Astrocyte (in vitro differentiated cells and primary cell): ENCODE measurements around the gene MEIOC. TPM values are rescaled to one million over a fixed set of nuclear protein-coding genes. Genes with fewer than 3 reads are reported as not detected.
A peak's percentile ranks its signal among the peaks of the same experiment; 100 is the strongest.
"Not testable (repeated sequence)": the region's sequence is repeated elsewhere in the genome, so short reads cannot be mapped to it uniquely, and the experiment has no call there.

ENCODE experiments used
- DNase-seq: peaks from one replicate; pipeline ENCODE4 v3.0.0-alpha.2; 2010; ENCODE audit warnings: low read depth
- FAIRE-seq: peaks from 2 replicates; lab custom pipeline; 2011; peaks lifted over from hg19 to GRCh38; lab: Jason Lieb, UNC
- H2AFZ ChIP-seq: 2 replicates; pipeline ENCODE4 v1.6.0; 2012; ENCODE audit warnings: low read depth, low read length, inconsistent platforms
- H3K27ac ChIP-seq: 2 replicates; pipeline ENCODE4 v1.5.1; 2011; ENCODE audit warnings: low read depth, low read length, inconsistent platforms
- H3K27me3 ChIP-seq: 2 replicates; pipeline ENCODE4 v1.6.0; 2011; ENCODE audit warnings: low read length, inconsistent platforms; ENCODE audit not compliant: insufficient read depth
- H3K36me3 ChIP-seq: 2 replicates; pipeline ENCODE4 v1.5.1; 2011; ENCODE audit warnings: low read length, inconsistent platforms; ENCODE audit not compliant: insufficient read depth
- H3K4me1 ChIP-seq: 2 replicates; pipeline ENCODE4 v1.5.1; 2011; ENCODE audit warnings: low read length, inconsistent platforms; ENCODE audit not compliant: insufficient read depth
- H3K4me2 ChIP-seq: 2 replicates; pipeline ENCODE4 v1.6.0; 2012; ENCODE audit warnings: low read length, inconsistent platforms
- H3K4me3 ChIP-seq: 2 replicates; pipeline ENCODE4 v1.5.1; 2011; ENCODE audit warnings: low read depth, mild to moderate bottlenecking, low read length, inconsistent platforms; ENCODE audit not compliant: insufficient read depth
- H3K79me2 ChIP-seq: 2 replicates; pipeline ENCODE4 v1.6.0; 2012; ENCODE audit warnings: mild to moderate bottlenecking, low read length, inconsistent platforms; ENCODE audit not compliant: insufficient read depth
- H3K9ac ChIP-seq: 2 replicates; pipeline ENCODE4 v1.6.0; 2012; ENCODE audit warnings: mild to moderate bottlenecking, low read length, inconsistent platforms
- H3K9me3 ChIP-seq: 2 replicates; pipeline ENCODE4 v1.5.1; 2012; ENCODE audit warnings: low read depth, mild to moderate bottlenecking, low read length, inconsistent platforms; ENCODE audit not compliant: insufficient read depth
- H4K20me1 ChIP-seq: 2 replicates; pipeline ENCODE4 v1.6.0; 2012; ENCODE audit warnings: low read length, inconsistent platforms; ENCODE audit not compliant: insufficient read depth
- H3K27ac Mint-ChIP-seq: one replicate; pipeline ENCODE4 v1.8.0; 2021; ENCODE audit warnings: mild to moderate bottlenecking, mixed read lengths; ENCODE audit not compliant: unreplicated experiment
- H3K27me3 Mint-ChIP-seq: one replicate; pipeline ENCODE4 v1.8.0; 2021; ENCODE audit warnings: low read depth, mixed read lengths; ENCODE audit not compliant: unreplicated experiment
- H3K36me3 Mint-ChIP-seq: one replicate; pipeline ENCODE4 v1.8.0; 2021; ENCODE audit warnings: low read depth, mixed read lengths; ENCODE audit not compliant: unreplicated experiment
- H3K4me1 Mint-ChIP-seq: one replicate; pipeline ENCODE4 v1.8.0; 2021; ENCODE audit warnings: low read depth, mixed read lengths; ENCODE audit not compliant: unreplicated experiment
- H3K4me3 Mint-ChIP-seq: one replicate; pipeline ENCODE4 v1.8.0; 2021; ENCODE audit warnings: mild to moderate bottlenecking, moderate library complexity, mixed read lengths; ENCODE audit not compliant: unreplicated experiment
- H3K9me3 Mint-ChIP-seq: one replicate; pipeline ENCODE4 v1.8.0; 2021; ENCODE audit warnings: mild to moderate bottlenecking, mixed read lengths; ENCODE audit not compliant: unreplicated experiment
- CTCF ChIP-seq: IDR thresholded peaks from 2 replicates; pipeline ENCODE4 v1.5.1; 2011; ENCODE audit warnings: low read depth, mild to moderate bottlenecking, inconsistent platforms, low read length, moderate library complexity; ENCODE audit not compliant: insufficient read depth
- EZH2 ChIP-seq: IDR thresholded peaks from 2 replicates; pipeline ENCODE4 v1.6.1; 2012; ENCODE audit warnings: mild to moderate bottlenecking, low read length, inconsistent platforms; ENCODE audit not compliant: insufficient read depth
- total RNA-seq: library from RNA; stranded (reverse); gene quantifications from 2 replicates; pipeline ENCODE4 v1.2.1, GENCODE V29; 2021

Gene MEIOC
- total RNA-seq, 1 donor from 2014 or later = 0.45 TPM

GRCh38 chr17:44673893-44674292 is 17.6 kb downstream of the MEIOC start:
- no peak for TF ChIP-seq EZH2
- no peak for TF ChIP-seq CTCF
- Mint-ChIP-seq H3K27me3 (no peaks in the 10 kb centered on the region), H3K4me1 (no peaks in the 10 kb centered on the region), H3K36me3 (no peaks in the 10 kb centered on the region), H3K9me3 (no peaks in the 10 kb centered on the region), H3K27ac (no peak overlapping the region), H3K4me3 (no peak overlapping the region)
- Histone ChIP-seq H4K20me1 (no peaks in the 10 kb centered on the region), H2AFZ (no peak overlapping the region), H3K79me2 (no peaks in the 10 kb centered on the region), H3K4me2 (no peak overlapping the region), H3K27ac (no peak overlapping the region), H3K4me1 (no peaks in the 10 kb centered on the region), H3K4me3 (no peak overlapping the region), H3K36me3 (no peaks in the 10 kb centered on the region), H3K9ac (no peak overlapping the region), H3K27me3 (no peaks in the 10 kb centered on the region), H3K9me3 (no peaks in the 10 kb centered on the region)
- DNase-seq = no peak
- FAIRE-seq = no peak

- H3K36me3 ChIP-seq = peaks cover 9% of the 10 kb centered on the region
- Mint-ChIP-seq H3K27me3 (no peaks in the 10 kb centered on the region), H3K36me3 (peaks cover 5% of the 10 kb centered on the region), H3K27ac (no peak overlapping the region), H3K4me3 (no peak overlapping the region), H3K9me3 (no peaks in the 10 kb centered on the region), H3K4me1 (no peaks in the 10 kb centered on the region)
- DNase-seq = no peak
- no peak overlapping the region for H3K4me3 ChIP-seq
- H3K4me1 ChIP-seq = no peaks in the 10 kb centered on the region
- no peak overlapping the region for H3K4me2 ChIP-seq
- FAIRE-seq = no peak
- H2AFZ ChIP-seq = no peak overlapping the region
- H3K27me3 ChIP-seq = no peaks in the 10 kb centered on the region
- H3K9ac ChIP-seq = no peak overlapping the region
- no peak for TF ChIP-seq EZH2
- TF ChIP-seq CTCF = no peak
- peaks cover 3% of the 10 kb centered on the region for H3K79me2 ChIP-seq
- no peaks in the 10 kb centered on the region for H4K20me1 ChIP-seq
- no peaks in the 10 kb centered on the region for H3K9me3 ChIP-seq
- H3K27ac ChIP-seq = peak overlapping the region; percentile 6
Measured at GRCh38 chr17:44677136-44677535, 20.9 kb downstream of the MEIOC start.

- H3K4me1 ChIP-seq, H3K4me3 ChIP-seq, H3K27ac ChIP-seq, H3K27ac Mint-ChIP-seq, H3K4me2 ChIP-seq, FAIRE-seq, H3K27me3 Mint-ChIP-seq, H3K9me3 ChIP-seq, H3K4me1 Mint-ChIP-seq, H4K20me1 ChIP-seq, H3K4me3 Mint-ChIP-seq, H3K27me3 ChIP-seq, H2AFZ ChIP-seq, H3K9ac ChIP-seq, DNase-seq, H3K9me3 Mint-ChIP-seq, H3K36me3 Mint-ChIP-seq: not testable (repeated sequence)
- Histone ChIP-seq H3K36me3 (peaks cover 16% of the 10 kb centered on the region), H3K79me2 (peaks cover 34% of the 10 kb centered on the region)
Measured at GRCh38 chr17:44683303-44683702, 27.0 kb downstream of the MEIOC start.
